Left lung (tissue), 10 donors: ENCODE measurements around the gene MN1. TPM values are rescaled to one million over a fixed set of nuclear protein-coding genes. Genes with fewer than 3 reads are reported as not detected.

Experiments used
- ATAC-seq: fragments of 200-7000 bp; cut with Tn5 transposase; one replicate; pipeline ENCODE4 v1.9.1; 2020; ENCODE audit warnings: moderate library complexity
- DNase-seq, 4 donors: peaks; one replicate each; pipeline ENCODE4 v3.0.0-alpha.2; 2013 to 2020
- H3K27ac ChIP-seq, 2 donors: fragments of 200-600 bp; sonication (generic) in 1 of 2; one replicate each; pipeline versions ENCODE4 v1.5.0 to v1.8.0; 2020 to 2021
- H3K27me3 ChIP-seq, 2 donors: fragments of 200-600 bp; sonication (generic) in 1 of 2; one replicate each; pipeline versions ENCODE4 v1.5.0 to v1.8.0; 2020 to 2021
- H3K36me3 ChIP-seq, 2 donors: fragments of 200-600 bp; sonication (generic) in 1 of 2; one replicate each; pipeline versions ENCODE4 v1.5.0 to v1.8.0; 2020 to 2021
- H3K4me1 ChIP-seq, 2 donors: fragments of 200-600 bp; one replicate each; pipeline ENCODE4 v1.8.0; 2021
- H3K4me3 ChIP-seq, 2 donors: fragments of 200-600 bp; sonication (generic) in 1 of 2; one replicate each; pipeline versions ENCODE4 v1.5.0 to v1.8.0; 2020 to 2021; ENCODE audit warnings: mild to moderate bottlenecking in 1 of 2
- H3K9me3 ChIP-seq, 2 donors: fragments of 200-600 bp; sonication (generic) in 1 of 2; one replicate each; pipeline versions ENCODE4 v1.5.0 to v1.8.0; 2020 to 2021
- intact Hi-C, 2 donors: fragments of 100-400 bp; cut with DNase I; formaldehyde crosslinking; loops; one replicate each; pipeline versions ENCODE4 v1.11.2 to v1.14.2; 2022
- polyA plus RNA-seq, 6 donors: library from polyadenylated mRNA; unstranded; fragments of 120-200 nt; gene quantifications; one replicate each; pipeline ENCODE4 v1.2.1, GENCODE V29; 2013; ENCODE audit not compliant: insufficient read length in 6 of 6
- total RNA-seq, 2 donors: library from RNA; stranded (reverse); fragmentation: NEBNext Ultra II Directional; extraction: Animal tissue kit (Norgen Biotek cat#: 25700); gene quantifications; one replicate each; pipeline ENCODE4 v1.2.1, GENCODE V29; 2021
- TF ChIP-seq, protein P1 (sequence below), 2 donors: fragments of 200-600 bp; sonication (generic) in 1 of 2; IDR thresholded peaks; one replicate each; pipeline versions ENCODE4 v1.5.0 to v1.8.0; 2021; ENCODE audit warnings: antibody characterized with exemption in 2 of 2
- donor health status: DM: no; HTN: yes; CAD: no.
- donor health status: DM: no; HTN: no; CAD: no.

MN1 gene
- total and polyA plus RNA-seq, 8 donors: 1.9 to 7.4 (median 3.3) TPM

DNA sequence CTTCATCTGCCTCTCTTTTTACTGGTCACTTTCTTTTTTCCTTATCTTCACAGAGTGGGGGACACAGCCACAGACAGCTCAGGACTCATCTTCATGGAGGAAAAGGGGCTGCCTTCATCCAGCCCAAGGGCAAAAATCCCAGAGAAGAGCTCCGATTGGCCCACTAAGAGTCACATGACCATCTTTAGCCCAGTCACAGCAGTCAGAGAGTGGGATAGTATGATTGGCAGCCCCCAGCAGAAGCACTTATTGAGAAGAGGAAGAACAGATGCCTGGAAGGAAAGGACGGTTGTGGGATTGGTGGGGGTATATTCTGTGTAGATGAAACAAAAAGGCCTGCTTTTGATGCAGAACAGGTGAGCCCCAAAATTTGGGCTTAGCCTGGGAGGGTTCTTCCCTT, 77.8 kb downstream of the MN1 start:
- Histone ChIP-seq H3K4me1 (peaks cover 11 to 13% of the 10 kb centered on the region in 2 donors), H3K9me3 (no peaks in the 10 kb centered on the region), H3K4me3 (no peak overlapping the region), H3K27ac (peak overlapping the region in 1 of 2 donors; percentile 82), H3K27me3 (peaks cover 0 to 4% of the 10 kb centered on the region in 2 donors), H3K36me3 (no peaks in the 10 kb centered on the region)
- no peak for ATAC-seq
- TF ChIP-seq, protein P1, sequence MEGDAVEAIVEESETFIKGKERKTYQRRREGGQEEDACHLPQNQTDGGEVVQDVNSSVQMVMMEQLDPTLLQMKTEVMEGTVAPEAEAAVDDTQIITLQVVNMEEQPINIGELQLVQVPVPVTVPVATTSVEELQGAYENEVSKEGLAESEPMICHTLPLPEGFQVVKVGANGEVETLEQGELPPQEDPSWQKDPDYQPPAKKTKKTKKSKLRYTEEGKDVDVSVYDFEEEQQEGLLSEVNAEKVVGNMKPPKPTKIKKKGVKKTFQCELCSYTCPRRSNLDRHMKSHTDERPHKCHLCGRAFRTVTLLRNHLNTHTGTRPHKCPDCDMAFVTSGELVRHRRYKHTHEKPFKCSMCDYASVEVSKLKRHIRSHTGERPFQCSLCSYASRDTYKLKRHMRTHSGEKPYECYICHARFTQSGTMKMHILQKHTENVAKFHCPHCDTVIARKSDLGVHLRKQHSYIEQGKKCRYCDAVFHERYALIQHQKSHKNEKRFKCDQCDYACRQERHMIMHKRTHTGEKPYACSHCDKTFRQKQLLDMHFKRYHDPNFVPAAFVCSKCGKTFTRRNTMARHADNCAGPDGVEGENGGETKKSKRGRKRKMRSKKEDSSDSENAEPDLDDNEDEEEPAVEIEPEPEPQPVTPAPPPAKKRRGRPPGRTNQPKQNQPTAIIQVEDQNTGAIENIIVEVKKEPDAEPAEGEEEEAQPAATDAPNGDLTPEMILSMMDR (IDR thresholded peaks at IDR 0.05): no peak
- intact Hi-C loops: no loop called here
- no peak for DNase-seq

DNA sequence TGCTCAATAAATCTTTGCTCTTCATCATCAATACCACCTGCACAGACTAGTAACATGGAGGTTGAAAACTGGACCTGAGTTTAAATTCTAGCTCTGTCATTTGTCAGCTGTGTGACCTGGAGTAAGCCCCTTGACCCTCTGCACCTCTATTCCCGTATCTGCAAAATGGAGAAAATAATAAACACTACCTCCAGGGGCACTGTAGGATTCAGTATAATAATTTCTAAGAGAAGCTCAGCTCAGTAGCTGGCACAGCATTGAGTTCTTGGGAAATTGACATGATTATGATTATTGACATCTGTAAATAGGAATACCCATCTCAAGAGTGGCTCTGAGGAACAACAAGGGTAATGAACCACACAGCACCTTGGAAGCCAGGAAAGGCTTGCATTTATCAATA, 78.4 kb downstream of the MN1 start:
- no peak for ATAC-seq
- Histone ChIP-seq H3K9me3 (no peaks in the 10 kb centered on the region), H3K4me1 (peaks cover 11 to 18% of the 10 kb centered on the region in 2 donors), H3K27me3 (peaks cover 0 to 9% of the 10 kb centered on the region in 2 donors), H3K36me3 (no peaks in the 10 kb centered on the region), H3K27ac (no peak overlapping the region), H3K4me3 (no peak overlapping the region)
- TF ChIP-seq, protein P1 (IDR thresholded peaks at IDR 0.05): no peak
- intact Hi-C loops: no loop called here
- no peak for DNase-seq

DNA sequence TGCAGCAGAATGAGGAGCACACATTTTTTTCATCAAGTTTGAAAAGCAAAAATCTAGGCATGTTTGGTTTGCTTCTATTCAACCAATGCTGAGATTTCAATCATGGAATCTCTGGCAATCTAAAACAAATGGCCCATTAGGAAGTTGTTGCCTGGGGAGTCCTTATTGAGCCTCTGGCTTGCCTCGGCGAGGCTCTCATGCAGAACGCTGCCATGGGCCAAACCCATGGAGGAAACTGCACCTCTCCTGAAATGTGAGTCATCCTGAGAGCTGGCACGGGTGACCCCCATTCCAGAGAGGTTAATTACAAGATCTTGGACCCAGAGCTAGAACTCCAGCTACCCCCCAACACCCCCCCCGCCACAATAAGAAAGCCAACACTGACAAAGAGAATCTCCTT, 80.7 kb downstream of the MN1 start:
- Histone ChIP-seq H3K4me1 (peaks cover 1 to 15% of the 10 kb centered on the region in 2 donors), H3K4me3 (no peak overlapping the region), H3K27me3 (peaks cover 0 to 10% of the 10 kb centered on the region in 2 donors), H3K36me3 (no peaks in the 10 kb centered on the region), H3K9me3 (no peaks in the 10 kb centered on the region), H3K27ac (no peak overlapping the region)
- DNase-seq: no peak
- TF ChIP-seq, protein P1 (IDR thresholded peaks at IDR 0.05): no peak
- ATAC-seq: no peak
- intact Hi-C loops: no loop called here

DNA sequence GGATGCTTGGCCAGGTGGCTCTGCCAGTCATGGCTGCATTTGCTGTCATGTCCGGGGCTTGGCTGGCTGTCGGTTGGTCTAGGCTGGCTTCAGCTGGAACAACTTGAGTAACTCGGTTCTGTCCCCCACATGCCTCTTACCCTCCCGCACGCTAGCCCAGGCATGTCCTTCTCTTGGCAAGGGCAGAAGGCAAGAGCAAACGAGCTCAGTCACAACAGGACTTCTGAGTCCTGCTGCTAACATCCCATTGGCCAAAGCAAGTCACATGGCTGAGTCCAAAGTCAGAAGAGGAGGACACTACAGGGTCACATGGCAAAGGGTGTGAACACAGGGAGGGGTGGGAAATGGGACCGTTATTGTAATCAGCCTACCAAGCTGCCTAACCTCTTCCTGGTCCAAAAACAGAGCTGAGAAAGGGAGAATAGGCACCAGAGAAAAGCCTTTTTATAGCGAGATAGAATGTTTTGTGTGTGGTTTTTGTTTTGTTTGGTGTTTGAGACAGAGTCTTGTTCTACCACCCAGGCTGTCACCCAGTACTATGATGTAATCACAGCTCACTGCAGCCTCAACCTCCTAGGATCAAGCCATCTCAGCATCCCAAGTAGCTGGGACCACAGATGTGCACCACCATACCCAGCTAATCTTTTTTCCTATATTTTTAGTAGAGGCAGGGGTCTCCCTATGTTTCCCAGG, 81.9 kb downstream of the MN1 start:
- intact Hi-C loops: no loop called here
- H3K4me1 ChIP-seq: peaks cover 0 to 15% of the 10 kb centered on the region in 2 donors
- peak overlapping the region in 1 of 2 donors; percentile 72 for H3K27ac ChIP-seq
- H3K36me3 ChIP-seq: no peaks in the 10 kb centered on the region
- no peaks in the 10 kb centered on the region for H3K9me3 ChIP-seq
- H3K27me3 ChIP-seq: peaks cover 0 to 22% of the 10 kb centered on the region in 2 donors
- ATAC-seq (no peak), DNase-seq (no peak)
- H3K4me3 ChIP-seq: no peak overlapping the region
- TF ChIP-seq, protein P1 (IDR thresholded peaks at IDR 0.05): no peak

DNA sequence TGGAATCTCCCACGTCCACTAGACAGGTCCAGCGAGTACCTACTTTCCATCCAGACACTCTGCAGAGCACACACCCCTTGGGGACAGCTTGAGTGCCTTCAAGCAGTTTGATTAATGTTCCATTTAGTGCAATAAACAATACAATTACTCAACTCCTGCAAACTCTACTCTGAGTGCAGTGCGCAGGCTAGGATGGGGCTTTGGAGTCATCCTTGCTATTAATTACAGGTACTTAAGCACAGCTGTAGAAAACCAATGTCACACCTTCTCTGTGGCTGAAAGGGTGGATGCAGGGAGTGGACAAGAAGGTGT, 82.6 kb downstream of the MN1 start:
- no peak for ATAC-seq

More for the DNA sequence above, 82.6 kb downstream of the MN1 start:
- Histone ChIP-seq H3K9me3 (no peaks in the 10 kb centered on the region), H3K27ac (peak overlapping the region; percentile 57 to 72), H3K36me3 (no peaks in the 10 kb centered on the region), H3K4me1 (peaks cover 0 to 15% of the 10 kb centered on the region in 2 donors), H3K27me3 (peaks cover 0 to 23% of the 10 kb centered on the region in 2 donors), H3K4me3 (no peak overlapping the region)
- intact Hi-C loops: no loop called here
- TF ChIP-seq, protein P1 (IDR thresholded peaks at IDR 0.05): no peak
- no peak for DNase-seq
